Measurements from ENCODE around the gene CPLANE1. TPM values are rescaled to one million over a fixed set of nuclear protein-coding genes. Genes with fewer than 3 reads are reported as not detected.

Gene CPLANE1
- total and polyA plus RNA-seq, 2 of the 4 experiments (the other 2 are of a cell fraction), result 4.4 to 17.9 TPM

DNA sequence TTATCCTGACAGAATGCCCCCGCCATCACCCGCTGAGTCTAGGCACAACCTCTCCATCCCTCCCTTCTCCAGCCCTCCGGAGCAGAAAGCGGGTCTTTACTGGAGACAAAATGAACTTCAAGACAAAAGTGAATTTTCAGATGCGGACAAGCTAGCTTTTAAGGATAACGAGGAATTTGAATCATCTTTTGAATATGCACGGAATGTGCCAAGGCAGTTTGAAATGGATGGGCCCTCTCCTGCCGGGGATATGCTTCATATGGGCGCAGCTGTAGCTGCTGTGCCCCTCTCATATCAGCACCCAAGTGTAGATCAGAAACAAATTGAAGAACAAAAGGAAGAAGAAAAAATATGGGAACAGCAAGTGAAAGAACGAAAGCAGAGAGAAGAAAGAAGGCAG is 37.5 kb downstream of the CPLANE1 start:
- Histone ChIP-seq H3K14ac (replicated peaks; ENCODE audit: low read depth, low read length) (no peak overlapping the region), H2BK15ac (ENCODE audit: low read depth, low read length) (no peak overlapping the region), H3K4me1 (ENCODE audit: control insufficient read depth, insufficient read depth, low read length) (peaks cover 1% of the 10 kb centered on the region; the same call in 1 of the 2 replicates), H3K36me3 (ENCODE audit: control insufficient read depth, insufficient read depth, low read length) (peaks cover 20% of the 10 kb centered on the region), H3K9me3 (ENCODE audit: control insufficient read depth, insufficient read depth, low read length) (no peaks in the 10 kb centered on the region), H3K79me1 (ENCODE audit: low read depth in 1 of 2, low read length in 2 of 2) (no peaks in the 10 kb centered on the region; a peak in 2 of 4 replicates), H3K23ac (ENCODE audit: low read depth, low read length) (no peak overlapping the region), H2AK9ac (replicated peaks; ENCODE audit: low read depth, low read length, poor library complexity) (no peak overlapping the region), H3K4me3 (ENCODE audit: insufficient read depth, low read depth, low read length) (no peak overlapping the region), H3K27me3 (ENCODE audit: control insufficient read depth, insufficient read depth, low read length) (no peaks in the 10 kb centered on the region), H2AFZ (replicated peaks; ENCODE audit: low read length, poor library complexity) (no peak overlapping the region), H2AK5ac (ENCODE audit: low read depth, low read length) (no peak overlapping the region), H3K9ac (ENCODE audit: low read depth, low read length) (no peak overlapping the region), H3K27ac (ENCODE audit: insufficient read depth, low read length) (no peak overlapping the region), H4K20me1 (ENCODE audit: insufficient read depth, low read length) (no peaks in the 10 kb centered on the region), H4K8ac (ENCODE audit: low read depth in 2 of 2, low read length in 2 of 2) (no peak overlapping the region), H4K5ac (ENCODE audit: low read depth, low read length) (no peak overlapping the region), H3K4ac (ENCODE audit: low read depth, low read length) (no peak overlapping the region), H2BK5ac (ENCODE audit: low read depth, low read length, poor library complexity, severe bottlenecking) (no peak overlapping the region), H2BK120ac (ENCODE audit: low read depth, low read length) (no peak overlapping the region), H3K9me1 (ENCODE audit: insufficient read depth, low read length) (peaks cover 3% of the 10 kb centered on the region; the same call in 1 of the 2 replicates), H3K4me2 (ENCODE audit: low read depth, low read length) (no peak overlapping the region), H3K56ac (ENCODE audit: extremely low read depth, insufficient read depth, low read length) (no peak overlapping the region), H4K91ac (ENCODE audit: insufficient read depth, low read depth, low read length) (no peak overlapping the region), H2BK20ac (ENCODE audit: low read depth, low read length) (no peak overlapping the region), H3K18ac (ENCODE audit: low read depth, low read length) (no peak overlapping the region)
- no peak for DNase-seq
- TF ChIP-seq RFX5 (IDR thresholded peaks at IDR 0.05; ENCODE audit: low read depth, low read length) (no peak), BHLHE40 (IDR thresholded peaks at IDR 0.05; ENCODE audit: low read depth, low read length) (no peak), MAFK (IDR thresholded peaks at IDR 0.05; ENCODE audit: low read depth, low read length) (no peak), SMC3 (IDR thresholded peaks at IDR 0.05; ENCODE audit: low read depth, low read length) (no peak), NFE2L2 (IDR thresholded peaks at IDR 0.05; ENCODE audit: low read depth, low read length) (no peak), RAD21 (IDR thresholded peaks at IDR 0.05; ENCODE audit: low read length) (no peak), FOS (IDR thresholded peaks at IDR 0.05; ENCODE audit: low read depth, low read length) (no peak), MXI1 (IDR thresholded peaks at IDR 0.05; ENCODE audit: borderline replicate concordance, low read depth, low read length) (no peak), MAZ (IDR thresholded peaks at IDR 0.05; ENCODE audit: borderline replicate concordance, low read depth, low read length) (no peak), CHD1 (IDR thresholded peaks at IDR 0.05; ENCODE audit: low read depth, low read length) (no peak), POLR2A (IDR thresholded peaks at IDR 0.05; ENCODE audit: low read depth, low read length) (no peak), CEBPB (IDR thresholded peaks at IDR 0.05; ENCODE audit: low read depth, low read length) (no peak)
- TF ChIP-seq, protein P1, sequence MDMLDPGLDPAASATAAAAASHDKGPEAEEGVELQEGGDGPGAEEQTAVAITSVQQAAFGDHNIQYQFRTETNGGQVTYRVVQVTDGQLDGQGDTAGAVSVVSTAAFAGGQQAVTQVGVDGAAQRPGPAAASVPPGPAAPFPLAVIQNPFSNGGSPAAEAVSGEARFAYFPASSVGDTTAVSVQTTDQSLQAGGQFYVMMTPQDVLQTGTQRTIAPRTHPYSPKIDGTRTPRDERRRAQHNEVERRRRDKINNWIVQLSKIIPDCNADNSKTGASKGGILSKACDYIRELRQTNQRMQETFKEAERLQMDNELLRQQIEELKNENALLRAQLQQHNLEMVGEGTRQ (IDR thresholded peaks at IDR 0.05; ENCODE audit: low read depth, low read length), result no peak
- TF ChIP-seq, protein P2, sequence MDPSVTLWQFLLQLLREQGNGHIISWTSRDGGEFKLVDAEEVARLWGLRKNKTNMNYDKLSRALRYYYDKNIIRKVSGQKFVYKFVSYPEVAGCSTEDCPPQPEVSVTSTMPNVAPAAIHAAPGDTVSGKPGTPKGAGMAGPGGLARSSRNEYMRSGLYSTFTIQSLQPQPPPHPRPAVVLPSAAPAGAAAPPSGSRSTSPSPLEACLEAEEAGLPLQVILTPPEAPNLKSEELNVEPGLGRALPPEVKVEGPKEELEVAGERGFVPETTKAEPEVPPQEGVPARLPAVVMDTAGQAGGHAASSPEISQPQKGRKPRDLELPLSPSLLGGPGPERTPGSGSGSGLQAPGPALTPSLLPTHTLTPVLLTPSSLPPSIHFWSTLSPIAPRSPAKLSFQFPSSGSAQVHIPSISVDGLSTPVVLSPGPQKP (IDR thresholded peaks at IDR 0.05; ENCODE audit: borderline replicate concordance, low read depth, low read length), result no peak
- TF ChIP-seq, protein P3, sequence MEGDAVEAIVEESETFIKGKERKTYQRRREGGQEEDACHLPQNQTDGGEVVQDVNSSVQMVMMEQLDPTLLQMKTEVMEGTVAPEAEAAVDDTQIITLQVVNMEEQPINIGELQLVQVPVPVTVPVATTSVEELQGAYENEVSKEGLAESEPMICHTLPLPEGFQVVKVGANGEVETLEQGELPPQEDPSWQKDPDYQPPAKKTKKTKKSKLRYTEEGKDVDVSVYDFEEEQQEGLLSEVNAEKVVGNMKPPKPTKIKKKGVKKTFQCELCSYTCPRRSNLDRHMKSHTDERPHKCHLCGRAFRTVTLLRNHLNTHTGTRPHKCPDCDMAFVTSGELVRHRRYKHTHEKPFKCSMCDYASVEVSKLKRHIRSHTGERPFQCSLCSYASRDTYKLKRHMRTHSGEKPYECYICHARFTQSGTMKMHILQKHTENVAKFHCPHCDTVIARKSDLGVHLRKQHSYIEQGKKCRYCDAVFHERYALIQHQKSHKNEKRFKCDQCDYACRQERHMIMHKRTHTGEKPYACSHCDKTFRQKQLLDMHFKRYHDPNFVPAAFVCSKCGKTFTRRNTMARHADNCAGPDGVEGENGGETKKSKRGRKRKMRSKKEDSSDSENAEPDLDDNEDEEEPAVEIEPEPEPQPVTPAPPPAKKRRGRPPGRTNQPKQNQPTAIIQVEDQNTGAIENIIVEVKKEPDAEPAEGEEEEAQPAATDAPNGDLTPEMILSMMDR (conservative IDR thresholded peaks at IDR 0.05; ENCODE audit: low read depth, low read length), result no peak
- intact Hi-C loops (cut with micrococcal nuclease) (no loop called here), in situ Hi-C loops (cut with MboI; ENCODE audit: low sequenced_read_pairs) (no loop called here), dilution Hi-C loops (cut with HindIII; ENCODE audit: low sequenced_read_pairs, unreplicated experiment) (no loop called here)
- no peak for ATAC-seq (ENCODE audit: low read depth)
- BruUV-seq (replicated peaks), result no TSS peak
- CTCF ChIA-PET, result no interaction called here
- WGBS, 2 experiments (ENCODE audit: extremely low coverage in 2 of 2, insufficient read length in 1 of 2), result 100% methylated on average over 1 of the region's 10 CpGs; no CpG with 5 or more reads in 1 of the 2 experiments
- POLR2A ChIA-PET (ENCODE audit: unreplicated experiment), result no interaction called here
